ENCODE data around the gene CASS4. TPM values are rescaled to one million over a fixed set of nuclear protein-coding genes. Genes with fewer than 3 reads are reported as not detected.

The CASS4 gene
- total RNA-seq, 1 donor from 2014 or later = 0.74 TPM

DNA sequence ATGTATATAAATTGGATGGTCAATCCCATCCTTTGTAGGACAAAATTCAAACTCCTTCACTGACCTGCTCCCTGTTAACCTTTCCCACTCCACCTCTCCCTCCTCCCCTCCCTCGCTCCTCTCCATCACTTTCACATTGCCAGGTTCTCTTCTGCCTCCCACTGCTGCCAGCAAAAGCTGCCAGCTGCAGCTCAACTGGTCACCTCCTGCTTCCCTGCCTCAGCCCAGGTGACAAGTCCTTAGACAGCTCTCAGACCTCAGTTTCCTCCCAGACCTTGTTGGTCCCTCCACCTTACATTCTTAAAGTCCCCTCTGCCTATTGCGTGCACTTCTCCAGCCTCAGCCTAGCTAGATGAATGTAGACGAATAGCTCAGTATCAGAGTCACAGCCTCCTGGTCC lies 33.1 kb downstream of the CASS4 start:
- H3K27ac ChIP-seq = no peak overlapping the region
- H3K36me3 ChIP-seq = no peaks in the 10 kb centered on the region
- no peaks in the 10 kb centered on the region for H3K9me3 ChIP-seq
- no peak overlapping the region for H3K4me3 ChIP-seq
- H3K27me3 ChIP-seq = no peaks in the 10 kb centered on the region
- TF ChIP-seq POLR2AphosphoS5 (IDR thresholded peaks at IDR 0.05; ENCODE audit: insufficient read depth in 1 of 2, low read depth in 1 of 2) (no peak), POLR2A (IDR thresholded peaks at IDR 0.05) (no peak)
- TF ChIP-seq, protein P1, sequence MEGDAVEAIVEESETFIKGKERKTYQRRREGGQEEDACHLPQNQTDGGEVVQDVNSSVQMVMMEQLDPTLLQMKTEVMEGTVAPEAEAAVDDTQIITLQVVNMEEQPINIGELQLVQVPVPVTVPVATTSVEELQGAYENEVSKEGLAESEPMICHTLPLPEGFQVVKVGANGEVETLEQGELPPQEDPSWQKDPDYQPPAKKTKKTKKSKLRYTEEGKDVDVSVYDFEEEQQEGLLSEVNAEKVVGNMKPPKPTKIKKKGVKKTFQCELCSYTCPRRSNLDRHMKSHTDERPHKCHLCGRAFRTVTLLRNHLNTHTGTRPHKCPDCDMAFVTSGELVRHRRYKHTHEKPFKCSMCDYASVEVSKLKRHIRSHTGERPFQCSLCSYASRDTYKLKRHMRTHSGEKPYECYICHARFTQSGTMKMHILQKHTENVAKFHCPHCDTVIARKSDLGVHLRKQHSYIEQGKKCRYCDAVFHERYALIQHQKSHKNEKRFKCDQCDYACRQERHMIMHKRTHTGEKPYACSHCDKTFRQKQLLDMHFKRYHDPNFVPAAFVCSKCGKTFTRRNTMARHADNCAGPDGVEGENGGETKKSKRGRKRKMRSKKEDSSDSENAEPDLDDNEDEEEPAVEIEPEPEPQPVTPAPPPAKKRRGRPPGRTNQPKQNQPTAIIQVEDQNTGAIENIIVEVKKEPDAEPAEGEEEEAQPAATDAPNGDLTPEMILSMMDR (IDR thresholded peaks at IDR 0.05) = no peak
- intact Hi-C loops (cut with DNase I) = no loop called here
- DNase-seq (ENCODE audit: extremely low spot score in 2 of 2) = no peak
- no peaks in the 10 kb centered on the region for H3K4me1 ChIP-seq

DNA sequence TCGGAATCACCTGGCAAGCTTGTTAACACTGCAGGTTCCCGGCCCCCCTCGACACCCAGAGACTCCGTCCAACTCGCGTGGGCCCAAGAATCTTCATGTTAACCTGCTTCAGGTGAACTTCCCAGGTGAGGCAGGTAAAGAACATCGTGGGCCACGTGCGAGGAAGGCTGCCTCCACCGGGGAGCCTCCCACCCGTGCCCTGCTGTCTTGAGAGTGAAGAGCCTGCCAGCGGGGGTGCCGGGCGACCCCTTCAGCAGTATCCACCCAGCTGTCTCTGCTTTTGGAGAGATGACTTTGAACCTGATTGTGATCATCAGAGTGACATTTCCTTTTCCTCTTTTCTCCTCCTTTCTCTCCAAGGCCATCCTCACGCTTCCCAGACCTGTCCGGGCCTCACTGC lies 33.5 kb downstream of the CASS4 start:
- DNase-seq (ENCODE audit: extremely low spot score in 2 of 2) = no peak
- no peak for TF ChIP-seq POLR2A (IDR thresholded peaks at IDR 0.05)
- TF ChIP-seq, protein P1 (IDR thresholded peaks at IDR 0.05) = no peak
- no peak for TF ChIP-seq POLR2AphosphoS5 (IDR thresholded peaks at IDR 0.05; ENCODE audit: insufficient read depth in 1 of 2, low read depth in 1 of 2)

DNA sequence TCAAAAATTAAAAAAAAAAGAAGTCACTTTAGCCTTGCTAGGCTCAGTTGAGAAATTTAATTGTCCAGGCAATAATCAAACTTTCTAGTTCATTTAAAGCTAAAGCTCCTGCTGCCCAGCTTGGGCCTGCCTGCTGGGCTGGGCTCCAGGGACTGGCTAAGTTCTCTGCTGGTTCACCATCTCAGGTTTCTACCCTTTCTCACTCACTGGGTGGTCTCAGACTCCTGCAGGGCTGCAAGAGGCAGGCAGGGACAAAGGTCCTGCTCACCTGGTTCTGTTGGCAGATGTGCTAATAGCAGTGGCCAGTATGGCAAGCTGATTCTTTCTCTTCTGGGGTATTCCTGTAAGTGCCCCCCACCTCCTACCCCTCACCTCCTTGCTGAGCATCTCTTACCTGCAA lies 35.2 kb downstream of the CASS4 start:
- Histone ChIP-seq H3K4me1 (no peaks in the 10 kb centered on the region), H3K27ac (no peak overlapping the region), H3K9me3 (no peaks in the 10 kb centered on the region), H3K27me3 (no peaks in the 10 kb centered on the region), H3K36me3 (no peaks in the 10 kb centered on the region), H3K4me3 (no peak overlapping the region)
- TF ChIP-seq, protein P1 (IDR thresholded peaks at IDR 0.05) = no peak
- no peak for DNase-seq (ENCODE audit: extremely low spot score in 2 of 2)
- intact Hi-C loops (cut with DNase I) = no loop called here

More for the DNA sequence above, 33.5 kb downstream of the CASS4 start:
- Histone ChIP-seq H3K4me1 (no peaks in the 10 kb centered on the region), H3K9me3 (no peaks in the 10 kb centered on the region), H3K27ac (no peak overlapping the region), H3K4me3 (no peak overlapping the region), H3K27me3 (no peaks in the 10 kb centered on the region), H3K36me3 (no peaks in the 10 kb centered on the region)
- intact Hi-C loops (cut with DNase I) = no loop called here

DNA sequence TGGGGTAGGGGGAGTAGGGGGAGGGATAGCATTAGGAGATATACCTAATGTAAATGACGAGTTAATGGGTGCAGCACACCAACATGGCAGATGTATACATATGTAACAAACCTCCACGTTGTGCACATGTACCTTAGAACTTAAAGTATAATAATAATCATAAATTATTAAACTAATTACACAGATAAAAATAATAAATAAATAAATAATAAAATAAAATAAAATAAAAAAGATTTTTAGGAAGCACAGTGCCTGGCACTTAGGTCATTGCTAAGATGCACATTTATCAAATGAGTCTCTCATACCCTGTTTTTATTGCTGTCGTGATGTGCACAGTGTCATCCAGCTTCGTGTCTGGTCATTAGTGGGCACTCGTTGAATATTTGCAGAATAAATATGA lies 37.4 kb downstream of the CASS4 start:
- no peak overlapping the region for H3K27ac ChIP-seq
- H3K27me3 ChIP-seq = no peaks in the 10 kb centered on the region
- H3K36me3 ChIP-seq = no peaks in the 10 kb centered on the region
- H3K4me3 ChIP-seq = no peak overlapping the region
- DNase-seq (ENCODE audit: extremely low spot score in 2 of 2) = no peak
- intact Hi-C loops (cut with DNase I) = no loop called here
- H3K9me3 ChIP-seq = no peaks in the 10 kb centered on the region
- no peaks in the 10 kb centered on the region for H3K4me1 ChIP-seq
- TF ChIP-seq, protein P1 (IDR thresholded peaks at IDR 0.05) = no peak
- no peak for TF ChIP-seq POLR2AphosphoS5 (IDR thresholded peaks at IDR 0.05; ENCODE audit: insufficient read depth in 1 of 2, low read depth in 1 of 2)
- no peak for TF ChIP-seq POLR2A (IDR thresholded peaks at IDR 0.05)

DNA sequence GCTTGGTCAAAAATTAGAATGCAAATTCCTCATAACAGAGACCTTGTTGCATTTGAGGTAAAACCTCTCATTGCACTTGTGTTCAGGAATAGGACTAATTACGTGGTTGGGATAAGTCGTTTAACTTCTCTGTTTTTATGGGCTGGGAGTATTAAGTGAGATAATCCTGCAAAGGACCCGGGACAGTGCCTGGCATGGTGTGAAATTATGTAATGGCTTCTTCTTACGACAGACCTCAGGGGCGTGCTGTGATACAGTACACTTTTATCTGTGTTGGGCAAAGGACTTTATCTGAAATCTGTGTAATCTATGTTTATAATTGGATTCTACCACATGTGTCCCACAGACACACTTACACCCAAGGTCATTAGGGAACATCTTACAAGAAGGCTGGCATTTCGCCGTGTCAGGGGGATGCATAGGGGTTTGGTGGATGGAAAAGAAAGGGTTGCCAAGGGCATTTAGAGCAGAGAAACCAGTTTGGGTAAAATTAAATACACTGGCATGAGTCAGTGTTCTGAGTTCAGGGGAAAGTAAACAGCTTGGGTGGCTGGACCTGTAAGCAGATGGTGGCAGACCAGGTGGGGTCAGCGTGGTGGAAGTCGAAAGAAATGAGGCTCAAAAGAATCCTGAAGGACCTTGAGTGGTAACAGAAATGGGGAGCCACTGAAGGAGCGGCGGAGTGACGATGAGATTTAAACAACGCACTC lies 39.2 kb downstream of the CASS4 start:
- Histone ChIP-seq H3K27ac (no peak overlapping the region), H3K4me3 (no peak overlapping the region), H3K9me3 (no peaks in the 10 kb centered on the region), H3K4me1 (no peaks in the 10 kb centered on the region), H3K36me3 (no peaks in the 10 kb centered on the region), H3K27me3 (no peaks in the 10 kb centered on the region)
- TF ChIP-seq, protein P1 (IDR thresholded peaks at IDR 0.05) = no peak
- TF ChIP-seq POLR2AphosphoS5 (IDR thresholded peaks at IDR 0.05; ENCODE audit: insufficient read depth in 1 of 2, low read depth in 1 of 2) (no peak), POLR2A (IDR thresholded peaks at IDR 0.05) (no peak)
- DNase-seq (ENCODE audit: extremely low spot score in 2 of 2) = no peak
- intact Hi-C loops (cut with DNase I) = no loop called here
